A673 (cell line): ENCODE data around the gene PLA2G5.

ENCODE experiments used
- CTCF ChIP-seq: fragments of 300-800, 200-600 bp; sonication (generic); conservative IDR thresholded peaks from 2 replicates; pipeline ENCODE4 v1.5.1; 2017; ENCODE audit warnings: low read depth, mild to moderate bottlenecking, antibody characterized with exemption, low read length, moderate library complexity, mixed read lengths
- EZH2 ChIP-seq: fragments of 200-600 bp; sonication (generic); IDR thresholded peaks from 2 replicates; pipeline ENCODE4 v1.6.1; 2017; ENCODE audit warnings: borderline replicate concordance, low read depth, mild to moderate bottlenecking, mixed read lengths, antibody characterized with exemption, low read length; ENCODE audit not compliant: poor library complexity, severe bottlenecking

- TF ChIP-seq CTCF (no peak), EZH2 (no peak)
Measured at GRCh38 chr1:20069874-20070273, at the start of gene PLA2G5.
